ENCODE results near the gene ASB15. TPM values are rescaled to one million over a fixed set of nuclear protein-coding genes. Genes with fewer than 3 reads are reported as not detected.

The ASB15 gene
- polyA plus RNA-seq, 1 experiment = not detected

- DNase-seq (ENCODE audit: low read depth, low spot score) = no peak
- Histone ChIP-seq H3K27ac (ENCODE audit: low read depth, low read length) (no peak overlapping the region), H3K4me3 (ENCODE audit: low read depth, low read length) (no peak overlapping the region), H3K27me3 (ENCODE audit: control insufficient read depth, insufficient read depth, low read length) (peaks cover 2% of the 10 kb centered on the region), H3K9me3 (ENCODE audit: control insufficient read depth, insufficient read depth, low read length) (no peaks in the 10 kb centered on the region)
- TF ChIP-seq, protein P1, sequence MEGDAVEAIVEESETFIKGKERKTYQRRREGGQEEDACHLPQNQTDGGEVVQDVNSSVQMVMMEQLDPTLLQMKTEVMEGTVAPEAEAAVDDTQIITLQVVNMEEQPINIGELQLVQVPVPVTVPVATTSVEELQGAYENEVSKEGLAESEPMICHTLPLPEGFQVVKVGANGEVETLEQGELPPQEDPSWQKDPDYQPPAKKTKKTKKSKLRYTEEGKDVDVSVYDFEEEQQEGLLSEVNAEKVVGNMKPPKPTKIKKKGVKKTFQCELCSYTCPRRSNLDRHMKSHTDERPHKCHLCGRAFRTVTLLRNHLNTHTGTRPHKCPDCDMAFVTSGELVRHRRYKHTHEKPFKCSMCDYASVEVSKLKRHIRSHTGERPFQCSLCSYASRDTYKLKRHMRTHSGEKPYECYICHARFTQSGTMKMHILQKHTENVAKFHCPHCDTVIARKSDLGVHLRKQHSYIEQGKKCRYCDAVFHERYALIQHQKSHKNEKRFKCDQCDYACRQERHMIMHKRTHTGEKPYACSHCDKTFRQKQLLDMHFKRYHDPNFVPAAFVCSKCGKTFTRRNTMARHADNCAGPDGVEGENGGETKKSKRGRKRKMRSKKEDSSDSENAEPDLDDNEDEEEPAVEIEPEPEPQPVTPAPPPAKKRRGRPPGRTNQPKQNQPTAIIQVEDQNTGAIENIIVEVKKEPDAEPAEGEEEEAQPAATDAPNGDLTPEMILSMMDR (IDR thresholded peaks at IDR 0.05; ENCODE audit: low read depth, low read length) = no peak
- CTCF ChIA-PET = interaction anchor here (1.3 kb wide), 1 partner anchor 156 kb away, joined by 4 read pairs; no protein-coding TSS in a partner anchor
- POLR2A ChIA-PET = no interaction called here
These were observed 49.0 kb downstream of the ASB15 start for GRCh38 chr7:123650595-123650994.

DNA sequence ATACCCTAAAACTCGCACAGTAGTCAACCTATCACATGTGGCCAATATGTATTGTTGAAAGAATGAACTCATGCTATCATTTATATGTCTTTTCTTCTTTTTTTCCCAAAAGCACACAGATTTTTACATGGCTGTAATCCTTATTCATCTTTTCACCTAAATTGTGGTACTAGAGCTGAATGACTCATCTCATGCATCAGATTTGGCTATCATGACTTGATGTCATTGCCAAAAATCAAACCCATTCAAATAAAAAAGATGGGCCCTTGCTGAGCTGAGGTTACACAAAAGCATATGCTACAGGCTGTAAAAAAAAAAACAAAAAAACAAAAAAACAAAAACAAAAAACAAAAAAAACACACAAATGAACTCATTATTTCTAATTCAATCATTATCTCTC lies 50.8 kb downstream of the ASB15 start:
- ChIA-PET POLR2A (no interaction called here), CTCF (no interaction called here)
- Histone ChIP-seq H3K27ac (ENCODE audit: low read depth, low read length) (no peak overlapping the region), H3K4me3 (ENCODE audit: low read depth, low read length) (no peak overlapping the region), H3K27me3 (ENCODE audit: control insufficient read depth, insufficient read depth, low read length) (peaks cover 2% of the 10 kb centered on the region), H3K9me3 (ENCODE audit: control insufficient read depth, insufficient read depth, low read length) (no peaks in the 10 kb centered on the region)
- no peak for DNase-seq (ENCODE audit: low read depth, low spot score)
- TF ChIP-seq, protein P1 (IDR thresholded peaks at IDR 0.05; ENCODE audit: low read depth, low read length) = no peak

- TF ChIP-seq, protein P1 (IDR thresholded peaks at IDR 0.05; ENCODE audit: low read depth, low read length) = no peak
- no peak for DNase-seq (ENCODE audit: low read depth, low spot score)
- no peaks in the 10 kb centered on the region for H3K9me3 ChIP-seq (ENCODE audit: control insufficient read depth, insufficient read depth, low read length)
- ChIA-PET CTCF (no interaction called here), POLR2A (no interaction called here)
- H3K27me3 ChIP-seq (ENCODE audit: control insufficient read depth, insufficient read depth, low read length) = peaks cover 2% of the 10 kb centered on the region
- no peak overlapping the region for H3K4me3 ChIP-seq (ENCODE audit: low read depth, low read length)
- H3K27ac ChIP-seq (ENCODE audit: low read depth, low read length) = no peak overlapping the region
These were observed 51.5 kb downstream of the ASB15 start for GRCh38 chr7:123653162-123653561.

DNA sequence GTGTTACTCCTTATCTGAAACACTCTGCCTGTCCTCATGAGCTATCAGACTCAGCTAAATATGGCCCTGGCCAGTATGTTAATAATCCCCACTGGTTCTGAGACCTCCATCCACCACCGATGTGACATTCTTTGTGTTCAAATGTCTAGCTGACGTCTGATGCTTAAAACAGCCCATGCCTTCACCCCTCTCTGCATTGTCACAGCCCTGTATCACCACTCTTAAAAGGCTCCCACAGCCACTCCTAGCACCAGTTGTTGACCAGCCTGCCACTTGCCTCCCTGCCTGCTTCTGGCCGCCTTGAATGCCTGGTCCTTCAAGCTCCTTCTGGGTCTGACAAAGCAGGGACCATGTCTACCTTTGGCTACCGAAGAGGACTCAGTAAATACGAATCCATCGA lies 54.0 kb downstream of the ASB15 start, which contains the start of gene LMOD2:
Gene LMOD2 (plus strand): TSS at position 253 of the 400 bp plus-strand sequence. CDS start 98 bp downstream, at position 351.
- CTCF ChIA-PET = no interaction called here

DNA sequence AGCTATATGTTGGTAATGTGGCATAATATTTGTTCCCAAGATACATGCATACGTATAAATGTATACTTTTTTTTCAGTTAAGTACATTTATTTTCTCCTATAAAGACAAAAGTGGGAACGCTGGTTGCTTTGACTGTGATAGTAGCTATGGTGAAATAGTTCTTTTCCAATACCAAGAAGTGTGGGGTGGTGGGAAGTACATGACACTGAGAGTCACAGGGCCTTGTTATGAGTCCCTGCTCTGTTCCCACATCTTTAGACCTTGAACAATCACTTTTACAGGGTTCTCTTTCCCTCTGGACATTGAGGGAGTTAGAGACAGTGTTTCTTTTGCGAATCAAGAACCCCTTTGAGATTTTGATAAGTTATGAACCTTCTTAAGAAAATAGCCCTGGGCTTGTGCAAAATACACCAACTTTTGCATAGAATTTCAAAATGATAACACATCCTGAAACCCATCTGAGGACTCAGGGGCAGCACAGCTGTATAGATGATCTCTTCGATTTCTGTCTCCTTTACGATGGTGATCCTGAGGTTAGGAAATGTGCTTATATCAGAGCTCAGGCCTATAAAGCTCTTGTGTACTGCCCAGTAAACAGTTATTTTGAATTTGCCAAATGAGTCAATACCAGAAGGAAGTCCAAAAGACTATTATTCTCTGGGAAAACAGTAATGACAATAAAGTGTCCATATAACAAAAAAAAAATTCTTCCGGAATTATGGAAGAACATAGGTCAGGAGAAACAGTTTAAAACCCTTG lies 55.1 kb downstream of the ASB15 start:
- H3K4me3 ChIP-seq (ENCODE audit: low read depth, low read length) = no peak overlapping the region
- H3K27me3 ChIP-seq (ENCODE audit: control insufficient read depth, insufficient read depth, low read length) = no peaks in the 10 kb centered on the region
- POLR2A ChIA-PET = no interaction called here
- CTCF ChIA-PET = no interaction called here
- no peak overlapping the region for H3K27ac ChIP-seq (ENCODE audit: low read depth, low read length)
- TF ChIP-seq, protein P1 (IDR thresholded peaks at IDR 0.05; ENCODE audit: low read depth, low read length) = no peak
- H3K9me3 ChIP-seq (ENCODE audit: control insufficient read depth, insufficient read depth, low read length) = no peaks in the 10 kb centered on the region
- DNase-seq (ENCODE audit: low read depth, low spot score) = no peak

More for the DNA sequence above, 54.0 kb downstream of the ASB15 start, which contains the start of gene LMOD2:
- Histone ChIP-seq H3K27me3 (ENCODE audit: control insufficient read depth, insufficient read depth, low read length) (no peaks in the 10 kb centered on the region), H3K9me3 (ENCODE audit: control insufficient read depth, insufficient read depth, low read length) (no peaks in the 10 kb centered on the region), H3K4me3 (ENCODE audit: low read depth, low read length) (no peak within 1 kb of the TSS), H3K27ac (ENCODE audit: low read depth, low read length) (no peak within 1 kb of the TSS)
- POLR2A ChIA-PET = no interaction called here
- DNase-seq (ENCODE audit: low read depth, low spot score) = no peak
- TF ChIP-seq, protein P1 (IDR thresholded peaks at IDR 0.05; ENCODE audit: low read depth, low read length) = no peak
